HG03469 (cell line): ENCODE results near the gene SLC30A1.
A peak's percentile ranks its signal among the peaks of the same experiment; 100 is the strongest.
"Not testable (repeated sequence)": the region's sequence is repeated elsewhere in the genome, so short reads cannot be mapped to it uniquely, and the experiment has no call there.

Experiments used
- ATAC-seq: cut with Tn5 transposase; IDR thresholded peaks from one replicate; pipeline ENCODE4 v1.9.1; 2021; ENCODE audit warnings: mild to moderate bottlenecking, moderate library complexity, moderate number of reproducible peaks; ENCODE audit not compliant: unreplicated experiment

The SLC30A1 gene

GRCh38 chr1:211587123-211587522, 8.2 kb upstream of the SLC30A1 start:
- ATAC-seq, result no peak

DNA sequence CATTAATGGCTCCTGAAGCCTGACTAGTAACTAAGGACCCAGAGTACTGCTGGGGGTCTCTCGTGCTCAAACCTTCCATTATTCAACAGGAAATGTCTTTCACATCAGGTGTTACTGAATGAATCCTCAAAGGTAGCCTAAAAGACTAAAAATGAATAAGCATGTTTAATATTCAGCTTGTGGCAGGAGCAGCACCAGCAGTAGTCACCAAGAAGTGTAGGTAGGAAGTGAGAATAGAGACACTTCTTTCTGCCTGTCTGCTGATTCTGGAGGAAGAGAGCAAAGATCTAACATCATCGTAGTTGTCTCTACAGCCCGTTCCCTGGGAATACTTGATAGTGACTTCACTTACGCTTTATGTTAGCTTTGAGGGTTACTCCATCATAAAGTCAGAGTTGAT, 7.6 kb upstream of the SLC30A1 start:
- no peak for ATAC-seq

GRCh38 chr1:211583011-211583992, 4.3 kb upstream of the SLC30A1 start:
- ATAC-seq, result no peak

GRCh38 chr1:211581526-211581925, 2.6 kb upstream of the SLC30A1 start:
- ATAC-seq, result no peak

- ATAC-seq, result no peak
Measured at GRCh38 chr1:211580303-211580687, 1.3 kb upstream of the SLC30A1 start.

GRCh38 chr1:211579440-211580302, 710 bp upstream of the SLC30A1 start:
- peak; percentile 2 for ATAC-seq

DNA sequence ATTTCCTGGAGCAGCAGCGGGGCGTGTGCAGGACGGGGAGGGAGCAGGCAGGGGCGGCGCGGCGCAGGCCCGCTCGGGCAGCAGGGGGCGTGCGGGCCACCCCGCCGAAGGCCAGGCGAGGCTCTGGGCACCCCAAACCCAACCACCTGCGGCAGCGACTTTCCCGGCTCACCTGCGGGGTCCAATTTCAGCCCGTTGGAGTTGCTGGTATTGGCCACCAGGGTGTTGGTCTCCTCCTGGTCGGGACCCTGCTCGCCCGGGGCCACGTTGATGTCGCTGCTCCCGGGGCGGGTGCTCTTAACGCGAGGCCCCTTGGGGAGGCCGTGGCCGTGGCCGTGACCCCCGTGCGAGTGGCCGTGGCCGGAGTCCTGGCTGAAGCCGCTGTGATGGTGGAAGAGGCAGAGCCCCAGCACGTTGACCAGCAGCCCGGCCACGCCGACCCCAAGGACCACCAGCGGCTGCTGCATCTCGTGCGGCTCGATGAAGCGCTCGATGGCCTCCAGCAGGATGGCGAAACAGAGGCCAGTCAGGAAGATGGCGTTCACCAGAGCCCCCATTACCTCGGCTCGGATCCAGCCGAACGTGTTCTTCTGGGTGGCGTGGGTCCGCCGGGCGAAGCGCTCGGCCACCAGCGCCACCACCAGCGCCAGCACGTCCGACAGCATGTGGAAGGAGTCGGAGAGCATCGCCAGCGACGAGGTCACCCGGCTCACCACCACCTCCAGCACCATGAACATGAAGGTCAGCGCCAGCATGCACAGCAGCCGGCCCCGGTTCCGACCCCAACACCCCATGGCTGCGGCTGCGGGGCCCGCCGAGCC, 932 bp downstream of the SLC30A1 start:
- peak; percentile 26 for ATAC-seq

- ATAC-seq, result no peak
Measured at GRCh38 chr1:211577277-211577818, 1.6 kb downstream of the SLC30A1 start.

GRCh38 chr1:211576717-211577116, 2.2 kb downstream of the SLC30A1 start:
- ATAC-seq, result no peak

DNA sequence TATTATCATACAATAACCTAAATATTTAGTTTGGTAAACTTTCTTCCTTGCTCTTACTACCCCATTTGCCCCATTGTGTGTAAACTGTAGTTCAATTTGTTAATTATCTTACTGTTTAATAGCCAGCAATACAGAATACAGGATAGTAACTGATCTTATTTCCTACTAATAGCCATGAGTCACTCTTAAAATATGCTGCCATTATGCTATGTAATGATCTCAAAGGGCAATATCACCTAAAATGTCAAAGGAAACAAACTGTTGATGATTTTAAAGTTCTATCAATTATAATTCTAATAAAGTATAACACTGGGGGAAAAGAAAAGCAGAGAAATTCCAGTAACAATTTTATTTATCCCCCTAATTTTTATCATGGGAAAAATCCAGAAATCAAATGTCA, 4.3 kb downstream of the SLC30A1 start:
- ATAC-seq, result no peak

DNA sequence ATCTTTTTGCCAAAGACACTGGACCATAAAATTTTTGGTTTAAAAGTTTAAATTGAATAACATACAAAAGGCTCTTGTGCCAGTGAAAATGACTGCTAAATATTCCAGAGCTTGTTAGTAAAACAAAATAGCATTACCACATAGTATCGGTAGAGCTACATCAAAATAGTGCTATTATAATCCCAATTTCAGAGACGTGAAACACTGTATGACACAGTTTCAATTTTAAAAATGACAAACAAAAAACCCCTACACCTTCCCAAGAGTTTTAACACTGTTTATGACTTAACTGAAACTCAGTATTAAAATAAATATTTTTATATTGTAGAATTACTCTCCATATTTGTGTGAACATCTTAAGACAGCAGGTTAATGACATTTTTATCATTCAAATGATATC, 7.0 kb downstream of the SLC30A1 start:
- ATAC-seq, result no peak

GRCh38 chr1:211570378-211570777, 8.6 kb downstream of the SLC30A1 start:
- ATAC-seq, result not testable (repeated sequence)

GRCh38 chr1:211566431-211567025, 12.4 kb downstream of the SLC30A1 start:
- peak; percentile 79 for ATAC-seq

DNA sequence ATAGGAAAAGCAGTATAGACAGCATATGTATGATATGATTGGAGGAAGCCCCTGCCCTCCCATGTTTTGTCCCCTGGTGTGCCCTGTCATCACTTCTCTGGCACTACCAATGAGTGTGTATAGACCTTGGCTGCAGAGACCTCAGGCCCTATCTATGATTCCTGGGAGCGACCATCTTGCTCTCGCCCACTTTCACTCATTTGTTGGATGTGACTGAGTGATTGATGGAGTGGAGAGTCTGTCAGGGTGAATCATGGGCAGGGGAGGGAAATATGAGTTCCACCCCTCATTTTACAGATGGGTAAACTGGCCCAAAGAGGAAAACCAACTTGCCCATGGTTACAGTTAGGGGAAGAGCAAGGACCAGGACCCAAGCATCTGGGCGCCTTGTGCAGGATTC, 14.9 kb downstream of the SLC30A1 start:
- ATAC-seq, result no peak

GRCh38 chr1:211559222-211560010, 19.5 kb downstream of the SLC30A1 start:
- no peak for ATAC-seq

DNA sequence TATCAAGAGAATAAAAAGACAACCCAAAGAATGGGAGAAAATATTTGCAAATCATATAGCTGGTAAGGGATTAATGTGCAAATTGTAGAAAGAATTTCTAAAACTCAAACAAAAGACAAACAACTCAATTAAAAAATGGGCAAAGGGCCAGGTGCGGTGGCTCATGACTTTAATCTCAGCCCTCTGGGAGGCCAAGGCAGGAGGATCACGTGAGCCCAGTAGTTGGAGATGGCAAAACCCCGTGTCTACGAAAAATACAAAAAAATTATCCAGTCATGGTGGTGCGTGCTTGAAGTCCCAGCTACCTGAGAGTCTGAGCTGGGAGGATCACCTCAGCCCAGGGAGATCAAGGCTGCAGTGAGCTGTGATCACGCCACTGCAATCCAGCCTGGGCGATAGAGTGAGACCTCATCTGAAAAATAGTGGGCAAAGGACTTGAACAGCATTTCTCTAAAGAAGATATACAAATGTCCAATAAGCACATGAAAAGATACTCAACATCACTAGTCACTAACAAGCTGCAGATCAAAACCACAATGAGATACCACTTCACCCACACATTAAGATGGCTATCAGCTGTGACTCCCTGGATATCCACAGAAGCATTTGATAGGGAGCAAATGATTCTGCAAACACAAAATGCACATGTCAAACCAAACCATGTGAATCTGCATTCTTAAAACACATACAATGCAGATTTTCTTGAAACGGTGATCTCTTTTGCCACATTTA, 20.9 kb downstream of the SLC30A1 start:
- ATAC-seq, result no peak

- no peak for ATAC-seq
Measured at GRCh38 chr1:211553549-211553948, 25.4 kb downstream of the SLC30A1 start.

- ATAC-seq, result no peak
Measured at GRCh38 chr1:211551638-211552460, 27.1 kb downstream of the SLC30A1 start.
